NT2/D1 (cell line): ENCODE measurements around the gene DDX23.
"Not testable (repeated sequence)": the region's sequence is repeated elsewhere in the genome, so short reads cannot be mapped to it uniquely, and the experiment has no call there.

ENCODE experiments used
- DNase-seq: peaks from one replicate; pipeline ENCODE4 v3.0.0-alpha.2; 2011; ENCODE audit warnings: low read depth, low spot score
- H3K27me3 ChIP-seq: 2 replicates; pipeline ENCODE4 v1.6.0; 2011; ENCODE audit warnings: mild to moderate bottlenecking; ENCODE audit not compliant: insufficient read length, insufficient read depth
- H3K36me3 ChIP-seq: 2 replicates; pipeline ENCODE4 v1.6.1; 2011; ENCODE audit warnings: mild to moderate bottlenecking, low read length, mixed read lengths; ENCODE audit not compliant: insufficient read depth, insufficient read length
- H3K4me1 ChIP-seq: 2 replicates; pipeline ENCODE4 v1.5.1; 2011; ENCODE audit not compliant: insufficient read depth, insufficient read length
- H3K4me3 ChIP-seq: 2 replicates; pipeline ENCODE4 v1.5.1; 2011; ENCODE audit warnings: low read depth; ENCODE audit not compliant: insufficient read length
- H3K9ac ChIP-seq: 2 replicates; pipeline ENCODE4 v1.6.0; 2011; ENCODE audit warnings: low read depth; ENCODE audit not compliant: insufficient read length
- H3K9me3 ChIP-seq: 2 replicates; pipeline ENCODE4 v1.5.1; 2011; ENCODE audit warnings: mild to moderate bottlenecking, low read length; ENCODE audit not compliant: insufficient read depth
- SUZ12 ChIP-seq: IDR thresholded peaks from 2 replicates; pipeline ENCODE4 v1.6.1; 2011; ENCODE audit not compliant: insufficient read length, insufficient read depth; ENCODE audit errors: extremely low read depth
- YY1 ChIP-seq: IDR thresholded peaks from 2 replicates; pipeline ENCODE4 v1.6.1; 2011; ENCODE audit not compliant: insufficient read length, insufficient read depth
- ZNF274 ChIP-seq: IDR thresholded peaks from 2 replicates; pipeline ENCODE4 v1.6.1; 2011; ENCODE audit warnings: mild to moderate bottlenecking, low read depth, low read length

The DDX23 gene

GRCh38 chr12:48861111-48861510 is 9.1 kb upstream of the DDX23 start:
- no peaks in the 10 kb centered on the region for H3K9me3 ChIP-seq
- H3K4me1 ChIP-seq, result peaks cover 14% of the 10 kb centered on the region
- no peak overlapping the region for H3K9ac ChIP-seq
- H3K36me3 ChIP-seq, result peaks cover 58% of the 10 kb centered on the region
- DNase-seq, result no peak
- no peaks in the 10 kb centered on the region for H3K27me3 ChIP-seq
- no peak overlapping the region for H3K4me3 ChIP-seq
- no peak for TF ChIP-seq SUZ12
- TF ChIP-seq YY1, result no peak
- no peak for TF ChIP-seq ZNF274

DNA sequence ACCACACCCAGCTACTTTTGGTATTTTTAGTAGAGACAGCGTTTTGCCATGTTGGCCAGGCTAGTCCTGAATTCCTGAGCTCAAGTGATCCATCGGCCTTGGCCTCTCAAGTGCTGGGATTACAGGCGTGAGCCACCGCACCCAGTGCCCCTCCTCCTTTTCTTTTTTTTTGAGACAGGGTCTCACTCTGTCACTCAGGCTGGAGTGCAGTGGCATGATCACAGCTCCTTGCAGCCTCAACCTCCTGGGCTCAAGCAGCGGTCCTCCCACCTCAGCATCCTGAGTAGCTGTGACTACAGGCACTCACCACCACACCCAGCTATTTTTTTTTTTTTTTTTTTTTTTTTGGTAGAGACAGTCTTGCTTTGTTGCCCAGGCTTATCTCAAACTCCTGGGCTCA is 8.3 kb upstream of the DDX23 start:
- H3K36me3 ChIP-seq, result peaks cover 58% of the 10 kb centered on the region
- DNase-seq, result not testable (repeated sequence)

GRCh38 chr12:48859607-48860006 is 7.6 kb upstream of the DDX23 start:
- Histone ChIP-seq H3K36me3 (peaks cover 58% of the 10 kb centered on the region), H3K9me3 (no peaks in the 10 kb centered on the region), H3K9ac (no peak overlapping the region), H3K4me1 (peaks cover 14% of the 10 kb centered on the region), H3K27me3 (no peaks in the 10 kb centered on the region), H3K4me3 (no peak overlapping the region)
- TF ChIP-seq YY1 (no peak), ZNF274 (no peak), SUZ12 (no peak)
- DNase-seq, result no peak

More for the DNA sequence above, 8.3 kb upstream of the DDX23 start:
- not testable (repeated sequence) for H3K27me3 ChIP-seq, H3K9ac ChIP-seq, H3K9me3 ChIP-seq, H3K4me3 ChIP-seq
- H3K4me1 ChIP-seq, result peaks cover 14% of the 10 kb centered on the region

GRCh38 chr12:48858043-48858442 is 6.1 kb upstream of the DDX23 start:
- Histone ChIP-seq H3K9ac (no peak overlapping the region), H3K36me3 (peaks cover 45% of the 10 kb centered on the region), H3K4me1 (peaks cover 6% of the 10 kb centered on the region), H3K27me3 (no peaks in the 10 kb centered on the region), H3K4me3 (no peak overlapping the region), H3K9me3 (no peaks in the 10 kb centered on the region)
- DNase-seq, result no peak
- TF ChIP-seq ZNF274, result no peak
- no peak for TF ChIP-seq SUZ12

- Histone ChIP-seq H3K36me3 (peaks cover 39% of the 10 kb centered on the region), H3K9me3 (no peaks in the 10 kb centered on the region), H3K27me3 (no peaks in the 10 kb centered on the region), H3K4me1 (peaks cover 2% of the 10 kb centered on the region), H3K4me3 (no peak overlapping the region), H3K9ac (no peak overlapping the region)
- TF ChIP-seq SUZ12 (no peak), ZNF274 (no peak), YY1 (no peak)
- no peak for DNase-seq
Measured at GRCh38 chr12:48857278-48857994, 5.5 kb upstream of the DDX23 start.

DNA sequence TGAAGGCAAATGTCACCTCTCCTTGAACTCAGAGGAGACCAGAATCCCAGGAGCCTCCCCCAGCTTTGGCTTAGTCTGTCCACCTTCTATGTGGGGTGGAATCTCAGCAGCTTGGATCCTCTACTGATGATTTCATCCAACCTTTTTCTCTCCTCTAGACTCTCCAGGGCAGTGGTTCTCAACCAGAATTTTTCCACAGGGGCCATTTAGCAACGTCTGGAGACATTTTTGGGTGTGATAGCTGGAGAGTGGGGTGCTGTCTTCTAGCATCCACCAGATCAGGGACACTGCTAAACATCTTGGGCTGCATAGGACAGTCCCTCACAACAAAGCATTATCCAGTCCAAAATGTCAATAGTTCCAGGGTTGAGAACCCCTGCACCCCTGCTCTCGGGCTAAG is 4.4 kb upstream of the DDX23 start:
- no peak for TF ChIP-seq SUZ12
- no peak for TF ChIP-seq YY1
- no peak for TF ChIP-seq ZNF274
- no peaks in the 10 kb centered on the region for H3K9me3 ChIP-seq
- no peak overlapping the region for H3K9ac ChIP-seq
- H3K4me1 ChIP-seq, result no peaks in the 10 kb centered on the region
- H3K4me3 ChIP-seq, result no peak overlapping the region
- H3K27me3 ChIP-seq, result no peaks in the 10 kb centered on the region
- H3K36me3 ChIP-seq, result peaks cover 29% of the 10 kb centered on the region
- DNase-seq, result no peak

DNA sequence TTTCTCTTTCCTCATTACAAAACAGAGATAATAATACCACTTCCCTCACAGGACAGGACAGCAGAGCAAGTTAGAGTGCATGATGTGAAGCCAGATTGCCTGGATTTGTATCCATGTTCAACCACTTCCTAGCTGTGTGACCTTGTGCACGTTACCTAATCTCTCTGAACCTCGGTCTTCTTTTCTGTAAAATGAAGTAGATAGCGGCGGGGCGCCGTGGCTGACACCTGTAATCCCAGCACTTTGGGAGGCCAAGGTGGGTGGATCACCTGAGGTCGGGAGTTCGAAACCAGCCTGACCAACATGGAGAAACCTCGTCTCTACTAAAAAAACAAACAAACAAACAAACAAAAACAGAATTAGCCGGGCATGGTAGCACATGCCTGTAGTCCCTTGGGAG is 3.0 kb upstream of the DDX23 start:
- DNase-seq, H3K27me3 ChIP-seq, H3K9ac ChIP-seq, H3K4me1 ChIP-seq, H3K9me3 ChIP-seq, H3K4me3 ChIP-seq: not testable (repeated sequence)
- H3K36me3 ChIP-seq, result peaks cover 26% of the 10 kb centered on the region

DNA sequence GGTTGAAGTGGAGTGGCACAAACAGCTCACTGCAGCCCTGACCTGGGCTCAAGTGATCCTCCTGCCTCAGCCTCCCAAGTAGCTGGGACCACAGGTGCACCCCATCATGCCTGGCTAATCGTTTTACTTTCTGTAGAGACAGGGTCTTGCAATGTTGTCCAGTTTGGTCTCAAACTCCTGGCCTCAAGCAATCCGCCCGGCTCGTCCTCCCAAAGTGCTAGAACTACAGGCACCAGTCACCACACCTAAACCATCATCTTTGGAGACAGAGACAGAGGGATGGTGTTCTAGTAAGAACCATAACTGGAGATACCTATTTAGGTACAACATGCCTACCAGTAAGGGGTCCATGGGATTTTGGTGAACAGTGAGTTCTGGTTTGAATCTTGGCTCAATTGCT is 2.5 kb upstream of the DDX23 start:
- no peak for DNase-seq
- H3K4me3 ChIP-seq, result no peak overlapping the region
- H3K27me3 ChIP-seq, result no peaks in the 10 kb centered on the region
- TF ChIP-seq YY1 (no peak), ZNF274 (no peak), SUZ12 (no peak)
- no peaks in the 10 kb centered on the region for H3K4me1 ChIP-seq
- no peak overlapping the region for H3K9ac ChIP-seq
- no peaks in the 10 kb centered on the region for H3K9me3 ChIP-seq
- H3K36me3 ChIP-seq, result peaks cover 27% of the 10 kb centered on the region
